B cell (primary cell): ENCODE measurements around the gene KRTAP10-5. TPM values are rescaled to one million over a fixed set of nuclear protein-coding genes. Genes with fewer than 3 reads are reported as not detected.

ENCODE experiments used
- ATAC-seq: fragments of 200-7000 bp; cut with Tn5 transposase; one replicate; pipeline ENCODE4 v1.10.0; 2021; ENCODE audit warnings: low read depth, mild to moderate bottlenecking, moderate number of reproducible peaks, moderate library complexity
- CTCF ChIA-PET: fragments of 350-600 bp; sonication (Branson Sonifier 250); formaldehyde crosslinking; loops from one replicate; lab custom pipeline; 2021; ENCODE audit warnings: antibody characterized with exemption, inconsistent platforms; lab: Charles Lee
- POLR2A ChIA-PET: fragments of 350-600 bp; sonication (Branson Sonifier 250); formaldehyde crosslinking; loops from one replicate; lab custom pipeline; 2021; ENCODE audit warnings: antibody characterized with exemption; lab: Charles Lee
- DNase-seq: peaks from one replicate; pipeline ENCODE4 v3.0.0; 2013
- H2AFZ ChIP-seq: 2 replicates; pipeline ENCODE4 v1.6.1; 2012; ENCODE audit warnings: mild to moderate bottlenecking, low read depth, low read length; ENCODE audit not compliant: insufficient read depth, poor library complexity, severe bottlenecking
- H3K27ac ChIP-seq, 2 donors: 1 replicate in 1 of 2; 2 replicates in 1 of 2; pipeline ENCODE4 v1.5.1; 2012 to 2013; ENCODE audit warnings: low read length in 2 of 2, mild to moderate bottlenecking in 2 of 2, moderate library complexity in 1 of 2
- H3K27me3 ChIP-seq, 4 experiments: fragments of 200-600 bp in 1 of 4; sonication (generic) in 1 of 4; replicated peaks in 1 of 4; 1 replicate in 2 of 4; 2 replicates in 2 of 4; pipeline versions ENCODE4 v1.6.1 to v1.7.0; 2013 to 2016; ENCODE audit warnings: low read length in 3 of 4, mild to moderate bottlenecking in 2 of 4, mixed read lengths in 1 of 4, moderate library complexity in 1 of 4; ENCODE audit not compliant: insufficient read depth in 4 of 4, control insufficient read depth in 3 of 4; ENCODE audit errors: control extremely low read depth in 1 of 4
- H3K36me3 ChIP-seq, 2 experiments: replicated peaks in 1 of 2; 1 replicate in 1 of 2; 2 replicates in 1 of 2; pipeline versions ENCODE4 v1.6.1 to v1.7.1; 2013; ENCODE audit warnings: low read length in 1 of 2; ENCODE audit not compliant: insufficient read depth in 2 of 2, control insufficient read depth in 1 of 2; ENCODE audit errors: control extremely low read depth in 1 of 2, extremely low read depth in 1 of 2
- H3K4me1 ChIP-seq, 2 donors: fragments of 200-600 bp in 1 of 2; sonication (generic) in 1 of 2; 1 replicate in 1 of 2; 2 replicates in 1 of 2; pipeline versions ENCODE4 v1.5.1 to v1.6.1; 2013 to 2017; ENCODE audit warnings: low read length in 2 of 2; ENCODE audit not compliant: control insufficient read depth in 2 of 2, insufficient read depth in 2 of 2
- H3K4me2 ChIP-seq: replicated peaks from 2 replicates; pipeline ENCODE3; 2012; ENCODE audit warnings: mild to moderate bottlenecking, low read depth, low read length; ENCODE audit not compliant: poor library complexity, severe bottlenecking
- H3K4me3 ChIP-seq, 5 experiments: fragments of 200-600 bp in 1 of 5; sonication (generic) in 1 of 5; 1 replicate in 3 of 5; 2 replicates in 2 of 5; pipeline versions ENCODE4 v1.5.1 to v1.7.0; 2011 to 2016; ENCODE audit warnings: low read length in 4 of 5, mild to moderate bottlenecking in 4 of 5, low read depth in 2 of 5, control low read depth in 1 of 5, moderate library complexity in 1 of 5; ENCODE audit not compliant: insufficient read depth in 1 of 5; ENCODE audit errors: control extremely low read depth in 1 of 5, extremely low read depth in 1 of 5
- H3K79me2 ChIP-seq: fragments of 200-600 bp; sonication (generic); one replicate; pipeline ENCODE4 v1.6.0; 2016; ENCODE audit warnings: low read length; ENCODE audit not compliant: control insufficient read depth, insufficient read depth
- H3K9ac ChIP-seq: fragments of 200-600 bp; sonication (generic); 2 replicates; pipeline ENCODE4 v1.6.1; 2017; ENCODE audit warnings: mild to moderate bottlenecking, low read length, moderate library complexity
- H3K9me3 ChIP-seq, 3 donors: one replicate each; pipeline versions ENCODE4 v1.6.1 to v1.7.1; 2013; ENCODE audit warnings: low read length in 2 of 3; ENCODE audit not compliant: control insufficient read depth in 2 of 3, insufficient read depth in 1 of 3; ENCODE audit errors: control extremely low read depth in 1 of 3
- H4K20me1 ChIP-seq: 2 replicates; pipeline ENCODE4 v1.6.0; 2012; ENCODE audit warnings: mild to moderate bottlenecking, low read length; ENCODE audit not compliant: insufficient read depth, control insufficient read depth, poor library complexity, severe bottlenecking
- H3K27ac Mint-ChIP-seq: one replicate; pipeline ENCODE4 v1.8.0; 2021; ENCODE audit warnings: mixed read lengths
- H3K27me3 Mint-ChIP-seq: one replicate; pipeline ENCODE4 v1.8.0; 2021; ENCODE audit warnings: mixed read lengths
- H3K4me1 Mint-ChIP-seq: one replicate; pipeline ENCODE4 v1.8.0; 2021; ENCODE audit warnings: mixed read lengths
- H3K4me3 Mint-ChIP-seq: one replicate; pipeline ENCODE4 v1.8.0; 2021; ENCODE audit warnings: mixed read lengths
- H3K9me3 Mint-ChIP-seq: one replicate; pipeline ENCODE4 v1.8.0; 2022; ENCODE audit warnings: mixed read lengths; ENCODE audit not compliant: insufficient read depth
- EZH2 ChIP-seq: IDR thresholded peaks from 2 replicates; pipeline ENCODE4 v1.6.1; 2012; ENCODE audit warnings: borderline replicate concordance, low read depth, mild to moderate bottlenecking, moderate library complexity, low read length; ENCODE audit not compliant: insufficient read depth, poor library complexity, severe bottlenecking
- WGBS: methylation state at CpG from one replicate; pipeline ENCODE4 v1.1.5; 2013; ENCODE audit warnings: missing lambda C conversion rate; ENCODE audit not compliant: insufficient coverage; 5-methylcytosine and 5-hydroxymethylcytosine counted together
- intact Hi-C: fragments of 100-400 bp; cut with micrococcal nuclease; formaldehyde crosslinking; loops from one replicate; pipeline ENCODE4 v1.10.0; 2022
- polyA plus RNA-seq: library from polyadenylated mRNA; depleted of rRNA; stranded (reverse); fragments of >200 nt; gene quantifications from 2 replicates; pipeline ENCODE4 v1.2.3, GENCODE V29; 2012
- total RNA-seq, 2 donors: library from RNA; stranded (reverse); fragments of 120-200 nt in 1 of 2; gene quantifications; 1 replicate in 1 of 2; 2 replicates in 1 of 2; pipeline versions ENCODE4 v1.2.3 to v1.2.4, GENCODE V29; 2013 to 2022
- TF ChIP-seq, protein P1 (sequence below): fragments of 200-600 bp; IDR thresholded peaks from one replicate; pipeline ENCODE4 v1.8.0; 2022; ENCODE audit warnings: antibody characterized with exemption, mild to moderate bottlenecking

KRTAP10-5 gene
- total and polyA plus RNA-seq, 2 donors (not counting 1 experiment from before 2014, with no cell fraction given), result not detected

GRCh38 chr21:44535963-44536362 is 44.4 kb downstream of the KRTAP10-5 start:
- H3K36me3 ChIP-seq, result no peaks in the 10 kb centered on the region
- H3K4me2 ChIP-seq, result no peak overlapping the region
- H3K4me3 Mint-ChIP-seq, result no peak overlapping the region
- peaks cover 0 to 10% (median 0%) of the 10 kb centered on the region in 3 donors for H3K9me3 ChIP-seq
- no peak overlapping the region for H3K4me3 ChIP-seq
- H4K20me1 ChIP-seq, result no peaks in the 10 kb centered on the region
- TF ChIP-seq EZH2, result no peak
- TF ChIP-seq, protein P1, sequence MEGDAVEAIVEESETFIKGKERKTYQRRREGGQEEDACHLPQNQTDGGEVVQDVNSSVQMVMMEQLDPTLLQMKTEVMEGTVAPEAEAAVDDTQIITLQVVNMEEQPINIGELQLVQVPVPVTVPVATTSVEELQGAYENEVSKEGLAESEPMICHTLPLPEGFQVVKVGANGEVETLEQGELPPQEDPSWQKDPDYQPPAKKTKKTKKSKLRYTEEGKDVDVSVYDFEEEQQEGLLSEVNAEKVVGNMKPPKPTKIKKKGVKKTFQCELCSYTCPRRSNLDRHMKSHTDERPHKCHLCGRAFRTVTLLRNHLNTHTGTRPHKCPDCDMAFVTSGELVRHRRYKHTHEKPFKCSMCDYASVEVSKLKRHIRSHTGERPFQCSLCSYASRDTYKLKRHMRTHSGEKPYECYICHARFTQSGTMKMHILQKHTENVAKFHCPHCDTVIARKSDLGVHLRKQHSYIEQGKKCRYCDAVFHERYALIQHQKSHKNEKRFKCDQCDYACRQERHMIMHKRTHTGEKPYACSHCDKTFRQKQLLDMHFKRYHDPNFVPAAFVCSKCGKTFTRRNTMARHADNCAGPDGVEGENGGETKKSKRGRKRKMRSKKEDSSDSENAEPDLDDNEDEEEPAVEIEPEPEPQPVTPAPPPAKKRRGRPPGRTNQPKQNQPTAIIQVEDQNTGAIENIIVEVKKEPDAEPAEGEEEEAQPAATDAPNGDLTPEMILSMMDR, result no peak
- no peak overlapping the region for H3K27ac ChIP-seq
- H3K27me3 ChIP-seq, result no peaks in the 10 kb centered on the region
- intact Hi-C loops, result no loop called here
- no peak overlapping the region for H2AFZ ChIP-seq
- peaks cover 18% of the 10 kb centered on the region for H3K27me3 Mint-ChIP-seq
- CTCF ChIA-PET, result interaction anchor here (0.7 to 1.5 kb wide), 2 partner anchors 25 to 407 kb away, joined by 3 read pairs; no protein-coding TSS in a partner anchor
- H3K79me2 ChIP-seq, result no peaks in the 10 kb centered on the region
- DNase-seq (no peak), ATAC-seq (no peak)
- WGBS, result 87% methylated on average over 7 of the region's 7 CpGs
- no peak overlapping the region for H3K9ac ChIP-seq
- H3K4me1 Mint-ChIP-seq, result no peaks in the 10 kb centered on the region
- POLR2A ChIA-PET, result interaction anchor here (0.6 to 0.7 kb wide), 2 partner anchors 237 to 883 kb away, joined by 3 to 4 read pairs; no protein-coding TSS in a partner anchor
- no peaks in the 10 kb centered on the region for H3K9me3 Mint-ChIP-seq
- no peaks in the 10 kb centered on the region for H3K4me1 ChIP-seq
- no peak overlapping the region for H3K27ac Mint-ChIP-seq

- Histone ChIP-seq H3K9ac (no peak overlapping the region), H3K4me1 (no peaks in the 10 kb centered on the region), H3K4me3 (no peak overlapping the region), H2AFZ (no peak overlapping the region), H3K4me2 (no peak overlapping the region), H3K27ac (no peak overlapping the region), H3K79me2 (no peaks in the 10 kb centered on the region), H3K36me3 (no peaks in the 10 kb centered on the region), H3K9me3 (peaks cover 0 to 3% (median 0%) of the 10 kb centered on the region in 3 donors), H3K27me3 (no peaks in the 10 kb centered on the region), H4K20me1 (no peaks in the 10 kb centered on the region)
- no peak for ATAC-seq
- H3K9me3 Mint-ChIP-seq, result no peaks in the 10 kb centered on the region
- TF ChIP-seq EZH2, result no peak
- TF ChIP-seq, protein P1, result no peak
- CTCF ChIA-PET, result no interaction called here
- POLR2A ChIA-PET, result no interaction called here
- H3K4me1 Mint-ChIP-seq, result no peaks in the 10 kb centered on the region
- peaks cover 22% of the 10 kb centered on the region for H3K27me3 Mint-ChIP-seq
- DNase-seq, result no peak
- H3K4me3 Mint-ChIP-seq, result no peak overlapping the region
- intact Hi-C loops, result no loop called here
- H3K27ac Mint-ChIP-seq, result no peak overlapping the region
- 93% methylated on average over 6 of the region's 6 CpGs for WGBS
These were observed 45.7 kb downstream of the KRTAP10-5 start for GRCh38 chr21:44534688-44535087.
